SK-N-MC (cell line): ENCODE results near the gene AJAP1.
A peak's percentile ranks its signal among the peaks of the same experiment; 100 is the strongest.

Experiments used
- DNase-seq: peaks from one replicate; pipeline ENCODE4 v3.0.0-alpha.2; 2011; ENCODE audit warnings: low read depth, low spot score
- H3K27ac ChIP-seq: fragments of 200-600 bp; sonication (generic); 2 replicates; pipeline ENCODE4 v1.5.1; 2016; ENCODE audit warnings: mixed run types
- H3K36me3 ChIP-seq: fragments of 200-600 bp; sonication (generic); 2 replicates; pipeline ENCODE4 v1.6.1; 2017; ENCODE audit warnings: antibody characterized with exemption, low read length, mixed read lengths; ENCODE audit not compliant: insufficient read depth
- H3K4me3 ChIP-seq: fragments of 200-600 bp; sonication (generic); 2 replicates; pipeline ENCODE4 v1.5.1; 2016
- H3K9ac ChIP-seq: fragments of 200-600 bp; sonication (generic); 2 replicates; pipeline ENCODE4 v1.8.0; 2017; ENCODE audit warnings: mixed run types, mixed read lengths; ENCODE audit not compliant: insufficient read length
- H3K9me3 ChIP-seq: fragments of 200-600 bp; sonication (generic); 2 replicates; pipeline ENCODE4 v1.6.1; 2017; ENCODE audit warnings: low read depth, mild to moderate bottlenecking, antibody characterized with exemption, low read length, moderate library complexity, mixed read lengths
- EZH2 ChIP-seq: fragments of 200-600 bp; sonication (generic); IDR thresholded peaks from one replicate; pipeline ENCODE4 v1.6.1; 2017; ENCODE audit warnings: antibody characterized with exemption
- FOXP2 ChIP-seq: optimal IDR thresholded peaks from 2 replicates; pipeline ENCODE3; 2011; ENCODE audit warnings: mild to moderate bottlenecking, moderate library complexity; ENCODE audit not compliant: insufficient read depth; ENCODE audit errors: extremely low read length, control extremely low read depth
- POLR2AphosphoS5 ChIP-seq: IDR thresholded peaks from 2 replicates; pipeline ENCODE4 v1.6.1; 2012; ENCODE audit warnings: mild to moderate bottlenecking, low read depth, low read length, borderline replicate concordance

The AJAP1 gene

DNA sequence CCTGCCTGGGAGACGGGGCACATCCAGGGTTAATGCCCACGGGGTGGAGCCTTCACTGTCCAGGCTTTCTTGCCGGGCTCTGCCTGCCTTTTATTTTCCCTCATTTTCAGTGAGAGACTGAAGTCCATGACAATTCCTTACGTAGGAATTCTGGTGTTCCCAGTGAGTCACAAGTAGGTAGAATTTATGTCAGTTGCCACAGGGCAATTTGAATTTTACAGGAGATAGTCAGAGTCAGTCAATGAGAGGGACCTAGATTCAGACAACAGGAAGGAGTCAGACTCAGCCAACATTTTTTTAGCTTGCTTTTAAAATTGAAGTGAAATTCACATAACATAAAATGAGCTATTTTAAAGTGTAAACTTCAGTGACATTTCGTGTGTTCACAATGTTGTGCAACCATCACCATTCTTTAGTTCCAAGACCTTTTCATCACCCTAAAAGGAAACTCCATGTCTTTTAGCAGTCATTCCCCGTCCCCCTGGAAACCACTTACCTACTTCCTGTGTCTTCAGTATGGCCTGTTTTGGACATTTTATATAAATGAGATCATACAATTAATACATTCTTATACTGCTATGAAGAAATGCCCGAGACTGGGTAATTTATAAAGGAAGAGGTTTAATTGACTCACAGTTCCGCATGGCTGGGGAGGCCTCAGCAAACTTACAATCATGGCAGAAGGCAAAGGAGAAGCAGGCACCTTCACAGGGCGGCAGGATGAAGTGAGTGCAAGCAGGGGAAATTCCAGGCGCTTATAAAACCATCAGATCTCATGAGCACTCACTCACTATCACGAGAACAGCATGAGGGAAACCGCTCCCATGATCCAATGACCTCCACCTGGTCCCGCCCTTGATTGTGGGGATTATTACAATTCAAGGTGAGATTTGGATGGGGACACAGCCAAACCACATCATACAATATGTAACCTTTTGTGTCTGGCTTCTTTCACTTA, 14.6 kb downstream of the AJAP1 start:
- Histone ChIP-seq H3K9ac (no peak overlapping the region), H3K4me3 (no peak overlapping the region), H3K9me3 (no peaks in the 10 kb centered on the region), H3K36me3 (no peaks in the 10 kb centered on the region), H3K27ac (no peak overlapping the region)
- no peak for DNase-seq
- TF ChIP-seq FOXP2 (no peak), EZH2 (no peak), POLR2AphosphoS5 (no peak)

GRCh38 chr1:4670265-4670664, 15.9 kb downstream of the AJAP1 start:
- no peak for TF ChIP-seq EZH2
- no peak for TF ChIP-seq POLR2AphosphoS5
- no peak for TF ChIP-seq FOXP2
- H3K4me3 ChIP-seq = no peak overlapping the region
- no peaks in the 10 kb centered on the region for H3K9me3 ChIP-seq
- H3K36me3 ChIP-seq = no peaks in the 10 kb centered on the region
- H3K9ac ChIP-seq = no peak overlapping the region
- no peak overlapping the region for H3K27ac ChIP-seq
- no peak for DNase-seq

DNA sequence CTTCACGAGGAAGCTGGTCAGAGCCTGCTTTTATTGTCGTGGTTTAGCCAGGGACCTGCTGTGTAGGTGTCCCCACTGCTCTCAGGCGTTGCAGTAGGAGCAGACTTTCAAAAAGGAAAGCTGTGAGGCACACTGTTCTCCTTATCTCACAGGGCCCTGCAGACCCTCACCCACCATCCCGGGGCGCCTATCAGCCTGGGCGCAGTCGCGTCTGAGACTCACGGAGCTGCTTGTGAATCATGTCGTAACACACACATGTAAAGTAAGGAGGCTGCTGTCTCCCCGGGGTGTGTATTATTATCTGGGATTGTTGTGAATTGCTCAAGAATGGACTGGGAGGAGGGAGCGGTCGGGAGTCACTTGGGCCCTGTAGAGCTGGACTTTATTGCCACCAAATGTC, 17.4 kb downstream of the AJAP1 start:
- no peak for DNase-seq
- Histone ChIP-seq H3K36me3 (no peaks in the 10 kb centered on the region), H3K27ac (no peak overlapping the region), H3K4me3 (no peak overlapping the region), H3K9ac (no peak overlapping the region), H3K9me3 (no peaks in the 10 kb centered on the region)
- TF ChIP-seq EZH2 (no peak), FOXP2 (no peak), POLR2AphosphoS5 (no peak)

DNA sequence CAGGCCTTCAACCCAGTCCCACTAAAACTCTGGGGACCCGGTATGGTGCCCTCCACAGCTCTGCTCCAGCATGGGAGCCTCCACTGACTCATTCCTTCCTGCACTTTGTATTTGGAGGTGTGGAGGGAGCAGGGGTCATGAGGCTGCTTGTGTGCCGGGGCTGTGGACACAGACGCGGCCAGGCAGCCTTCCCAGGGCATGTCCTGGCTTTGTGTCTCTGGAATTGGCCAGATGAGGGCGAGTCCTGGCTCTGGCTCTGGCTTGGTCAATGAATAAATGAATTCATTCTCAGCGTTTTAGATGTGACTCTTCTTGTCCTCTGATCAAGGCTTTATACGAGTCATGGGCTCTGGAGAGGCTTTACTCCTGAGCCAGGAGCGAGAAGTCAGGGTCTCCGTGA, 19.1 kb downstream of the AJAP1 start:
- Histone ChIP-seq H3K9me3 (no peaks in the 10 kb centered on the region), H3K27ac (no peak overlapping the region), H3K4me3 (no peak overlapping the region), H3K36me3 (no peaks in the 10 kb centered on the region), H3K9ac (no peak overlapping the region)
- DNase-seq = no peak
- no peak for TF ChIP-seq EZH2
- TF ChIP-seq POLR2AphosphoS5 = no peak

GRCh38 chr1:4674117-4674516, 19.7 kb downstream of the AJAP1 start:
- H3K9ac ChIP-seq = no peak overlapping the region
- H3K27ac ChIP-seq = no peak overlapping the region
- H3K4me3 ChIP-seq = no peak overlapping the region
- TF ChIP-seq EZH2 (no peak), FOXP2 (no peak), POLR2AphosphoS5 (no peak)
- H3K9me3 ChIP-seq = no peaks in the 10 kb centered on the region
- DNase-seq = no peak
- H3K36me3 ChIP-seq = no peaks in the 10 kb centered on the region

- no peak for DNase-seq
- Histone ChIP-seq H3K27ac (no peak overlapping the region), H3K36me3 (no peaks in the 10 kb centered on the region), H3K9ac (no peak overlapping the region), H3K4me3 (no peak overlapping the region), H3K9me3 (no peaks in the 10 kb centered on the region)
- TF ChIP-seq FOXP2 (no peak), EZH2 (peak; percentile 10), POLR2AphosphoS5 (no peak)
These were observed 20.3 kb downstream of the AJAP1 start for GRCh38 chr1:4674676-4675075.

DNA sequence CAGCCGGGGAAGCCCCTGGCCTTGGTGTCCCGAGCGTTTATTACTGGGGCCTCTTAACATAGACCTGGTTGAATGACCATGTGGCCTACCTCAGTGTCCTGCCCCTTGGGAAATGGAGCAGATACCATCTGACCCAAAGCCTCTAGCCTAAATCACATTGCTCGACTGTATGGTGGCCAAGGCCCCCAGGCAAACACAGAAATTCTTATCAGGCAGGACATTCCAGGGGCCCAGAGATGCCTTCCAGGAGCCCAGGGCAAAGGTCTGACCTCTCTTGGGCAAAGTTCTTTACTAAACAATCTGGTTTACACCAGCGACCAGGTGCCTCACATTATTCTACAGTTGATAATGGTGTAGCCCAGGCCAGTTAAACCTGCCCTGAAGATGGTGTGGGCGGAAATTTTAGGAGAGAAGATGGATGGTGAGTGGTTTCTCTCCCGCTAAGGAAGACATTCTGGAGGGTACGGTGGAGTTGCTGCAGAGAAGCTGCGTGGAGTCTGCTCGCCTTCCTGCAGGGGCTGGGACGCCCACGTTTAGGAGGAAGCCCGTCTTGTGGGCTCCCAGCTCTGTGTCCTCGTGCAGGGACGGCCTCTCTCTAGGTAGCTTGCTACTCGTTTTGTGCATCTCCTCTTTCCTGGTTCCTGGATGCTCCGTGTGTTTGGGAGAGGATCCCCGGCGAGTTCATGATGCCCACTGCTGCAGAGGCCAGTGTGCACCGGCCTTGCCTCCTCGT, 21.2 kb downstream of the AJAP1 start:
- DNase-seq = no peak
- TF ChIP-seq EZH2 (no peak), POLR2AphosphoS5 (no peak), FOXP2 (no peak)
- H3K9ac ChIP-seq = no peak overlapping the region
- no peaks in the 10 kb centered on the region for H3K9me3 ChIP-seq
- H3K27ac ChIP-seq = no peak overlapping the region
- no peak overlapping the region for H3K4me3 ChIP-seq
- no peaks in the 10 kb centered on the region for H3K36me3 ChIP-seq

GRCh38 chr1:4676253-4676652, 21.8 kb downstream of the AJAP1 start:
- Histone ChIP-seq H3K36me3 (no peaks in the 10 kb centered on the region), H3K9ac (no peak overlapping the region), H3K27ac (no peak overlapping the region), H3K4me3 (no peak overlapping the region), H3K9me3 (no peaks in the 10 kb centered on the region)
- no peak for DNase-seq
- TF ChIP-seq FOXP2 (no peak), EZH2 (no peak), POLR2AphosphoS5 (no peak)
